KBM-7 (cell line): Measurements from ENCODE around the gene CD247.

Experiments
- DNase-seq: peaks from one replicate; pipeline ENCODE4 v3.0.0-alpha.2; 2015
- in situ Hi-C: fragments of 300-500 bp; cut with MboI; formaldehyde crosslinking; loops from 2 replicates; pipeline ENCODE4 v1.14.3; 2020; ENCODE audit warnings: low sequenced_read_pairs, low pct_unique_long_range_greater_than_20kb, mixed read lengths

The CD247 gene

DNA sequence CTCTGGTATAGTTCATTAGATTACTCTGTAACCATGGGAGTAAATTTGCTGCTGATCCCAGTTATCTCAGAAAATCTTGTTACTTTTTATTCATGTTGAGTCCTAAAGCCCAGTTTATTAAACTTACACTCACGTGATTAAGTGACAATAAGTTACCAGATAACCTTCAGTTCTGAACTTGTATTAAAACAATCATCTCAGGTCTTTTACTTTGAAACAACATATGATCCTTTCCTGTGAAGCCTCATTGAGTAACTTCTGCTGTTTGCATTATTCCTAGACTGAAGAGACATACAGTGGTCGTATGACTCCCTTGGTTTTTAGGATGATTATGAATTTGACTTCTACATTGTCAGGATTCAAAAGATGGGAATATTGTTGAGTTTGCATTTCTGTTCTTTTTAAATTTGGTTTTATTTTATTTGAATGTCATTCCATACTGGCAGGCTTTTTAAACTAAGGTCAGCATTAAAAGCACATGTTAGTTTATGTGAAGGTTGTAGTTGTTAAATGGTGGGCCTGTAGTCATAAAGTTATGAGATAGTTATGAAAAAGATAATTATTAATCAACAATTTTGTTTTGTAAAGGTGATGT lies 117.9 kb downstream of the CD247 start:
- DNase-seq = no peak
- in situ Hi-C loops = no loop called here

DNA sequence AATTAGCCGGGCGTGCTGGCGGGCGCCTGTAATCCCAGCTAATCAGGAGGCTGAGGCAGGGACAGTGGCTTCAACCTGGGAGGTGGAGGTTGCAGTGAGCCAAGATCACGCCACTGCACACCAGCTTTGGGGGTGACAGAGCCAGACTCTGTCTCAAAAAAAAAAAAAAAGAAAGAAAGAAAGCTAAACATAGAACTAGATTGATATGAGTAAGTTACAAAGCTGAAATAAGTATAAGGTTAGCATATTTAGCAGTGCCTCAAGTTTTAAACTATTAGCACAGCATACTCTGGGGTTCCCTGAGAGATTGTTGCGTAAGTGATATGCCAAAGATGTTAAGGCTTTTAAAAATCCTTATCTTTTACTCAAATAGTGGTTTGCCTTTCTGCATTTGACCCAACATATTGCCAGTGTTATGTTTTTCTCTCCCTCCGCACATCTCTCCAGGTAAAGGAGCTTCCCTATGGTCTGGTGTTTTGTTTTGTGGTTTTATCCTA lies 126.1 kb downstream of the CD247 start:
- no peak for DNase-seq
- in situ Hi-C loops = no loop called here

DNA sequence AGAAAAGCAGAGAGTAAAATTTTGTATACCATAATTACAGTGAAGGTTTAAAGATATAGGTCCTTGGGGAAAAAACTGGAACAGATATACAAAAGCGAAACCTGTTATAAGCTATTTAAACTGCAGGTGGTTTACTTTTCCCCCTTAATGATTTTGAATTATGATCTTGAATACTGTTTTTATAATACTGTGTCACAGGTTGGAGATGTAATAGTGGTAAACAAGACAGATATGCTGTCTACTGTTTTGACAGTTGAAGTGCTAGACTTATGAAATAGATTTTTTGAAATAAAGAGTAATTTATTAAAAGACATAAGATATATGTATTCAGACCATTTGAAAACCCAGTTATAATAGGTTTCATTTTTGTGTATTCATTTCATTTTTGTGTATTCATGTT lies 129.4 kb downstream of the CD247 start:
- DNase-seq = no peak
- in situ Hi-C loops = no loop called here

DNA sequence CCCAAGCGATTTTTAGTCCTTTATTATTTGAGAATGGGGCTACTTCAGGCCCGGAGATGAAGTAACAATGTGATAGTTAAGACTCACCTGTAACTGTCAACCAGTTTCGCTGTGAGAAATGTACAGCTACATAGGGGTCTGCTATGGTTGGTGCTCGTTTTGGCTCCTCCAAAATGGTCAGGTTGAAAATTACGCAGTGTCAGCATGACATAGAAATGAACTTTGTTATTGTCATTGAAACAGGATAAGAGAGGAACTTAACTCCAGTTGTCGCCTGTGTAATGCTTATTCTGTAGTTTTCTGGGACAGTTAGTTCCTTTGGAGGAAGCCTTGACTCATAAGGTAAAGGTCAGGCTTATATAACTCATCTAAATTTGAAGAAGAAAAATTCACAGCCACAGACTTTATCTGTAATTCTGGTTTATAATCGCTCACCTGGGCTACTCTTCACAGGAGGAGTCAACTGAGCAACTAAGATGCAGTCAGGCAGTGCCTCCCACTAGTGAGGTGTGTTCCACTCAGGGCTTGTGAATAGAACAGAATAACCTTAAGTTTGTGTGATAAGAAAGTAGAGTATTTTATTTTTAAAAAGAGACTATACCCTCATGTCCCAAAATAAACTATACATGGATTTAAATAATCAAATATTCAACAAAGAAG lies 130.9 kb downstream of the CD247 start:
- in situ Hi-C loops = no loop called here
- DNase-seq = no peak
